Measurements from ENCODE around the gene TEAD1.

GRCh38 chr11:12754021-12754420, 79.8 kb downstream of the TEAD1 start:
- TF ChIP-seq, protein P1, sequence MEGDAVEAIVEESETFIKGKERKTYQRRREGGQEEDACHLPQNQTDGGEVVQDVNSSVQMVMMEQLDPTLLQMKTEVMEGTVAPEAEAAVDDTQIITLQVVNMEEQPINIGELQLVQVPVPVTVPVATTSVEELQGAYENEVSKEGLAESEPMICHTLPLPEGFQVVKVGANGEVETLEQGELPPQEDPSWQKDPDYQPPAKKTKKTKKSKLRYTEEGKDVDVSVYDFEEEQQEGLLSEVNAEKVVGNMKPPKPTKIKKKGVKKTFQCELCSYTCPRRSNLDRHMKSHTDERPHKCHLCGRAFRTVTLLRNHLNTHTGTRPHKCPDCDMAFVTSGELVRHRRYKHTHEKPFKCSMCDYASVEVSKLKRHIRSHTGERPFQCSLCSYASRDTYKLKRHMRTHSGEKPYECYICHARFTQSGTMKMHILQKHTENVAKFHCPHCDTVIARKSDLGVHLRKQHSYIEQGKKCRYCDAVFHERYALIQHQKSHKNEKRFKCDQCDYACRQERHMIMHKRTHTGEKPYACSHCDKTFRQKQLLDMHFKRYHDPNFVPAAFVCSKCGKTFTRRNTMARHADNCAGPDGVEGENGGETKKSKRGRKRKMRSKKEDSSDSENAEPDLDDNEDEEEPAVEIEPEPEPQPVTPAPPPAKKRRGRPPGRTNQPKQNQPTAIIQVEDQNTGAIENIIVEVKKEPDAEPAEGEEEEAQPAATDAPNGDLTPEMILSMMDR (IDR thresholded peaks at IDR 0.05 in 4 of 5, conservative IDR thresholded peaks at IDR 0.05 in 1 of 5): no peak
- no peak for TF ChIP-seq POLR2A (IDR thresholded peaks at IDR 0.05)

Measured in gastrocnemius medialis (tissue), 4 donors.